ENCODE measurements around the gene THBD.

Gene THBD

GRCh38 chr20:23063581-23063980, 14.1 kb upstream of the THBD start:
- TF ChIP-seq TEAD4 (IDR thresholded peaks at IDR 0.05) (no peak), CREB1 (IDR thresholded peaks at IDR 0.05; ENCODE audit: low read depth) (no peak), FOXM1 (IDR thresholded peaks at IDR 0.05; ENCODE audit: borderline replicate concordance, low read depth) (no peak), EP300 (IDR thresholded peaks at IDR 0.05; ENCODE audit: borderline replicate concordance) (no peak), MAX (IDR thresholded peaks at IDR 0.05) (no peak), ZBTB7A (IDR thresholded peaks at IDR 0.05; ENCODE audit: low read depth) (no peak)

- TF ChIP-seq YY1 (IDR thresholded peaks at IDR 0.05; ENCODE audit: low read depth) = no peak
Measured at GRCh38 chr20:23063168-23063567, 13.7 kb upstream of the THBD start.

- no peak for TF ChIP-seq FOXM1 (IDR thresholded peaks at IDR 0.05; ENCODE audit: borderline replicate concordance, low read depth)
- TF ChIP-seq REST (IDR thresholded peaks at IDR 0.05; ENCODE audit: low read depth) = no peak
- TF ChIP-seq NFIC (IDR thresholded peaks at IDR 0.05) = no peak
- no peak for TF ChIP-seq CREB1 (IDR thresholded peaks at IDR 0.05; ENCODE audit: low read depth)
- no peak for TF ChIP-seq TAF1 (IDR thresholded peaks at IDR 0.05; ENCODE audit: low read depth)
- no peak for TF ChIP-seq EP300 (IDR thresholded peaks at IDR 0.05; ENCODE audit: borderline replicate concordance)
Measured at GRCh38 chr20:23062632-23063031, 13.2 kb upstream of the THBD start.

- TF ChIP-seq TEAD4 (IDR thresholded peaks at IDR 0.05) (no peak), REST (IDR thresholded peaks at IDR 0.05; ENCODE audit: low read depth) (no peak), NFIC (IDR thresholded peaks at IDR 0.05) (no peak)
Measured at GRCh38 chr20:23061734-23062561, 12.5 kb upstream of the THBD start.

- TF ChIP-seq FOXM1 (IDR thresholded peaks at IDR 0.05; ENCODE audit: borderline replicate concordance, low read depth) = no peak
- TF ChIP-seq NFIC (IDR thresholded peaks at IDR 0.05) = no peak
- no peak for TF ChIP-seq EGR1 (IDR thresholded peaks at IDR 0.05)
- no peak for TF ChIP-seq RAD21 (IDR thresholded peaks at IDR 0.05; ENCODE audit: low read depth)
- TF ChIP-seq YY1 (IDR thresholded peaks at IDR 0.05; ENCODE audit: low read depth) = no peak
- TF ChIP-seq TEAD4 (IDR thresholded peaks at IDR 0.05) = no peak
- TF ChIP-seq MAX (IDR thresholded peaks at IDR 0.05) = no peak
- TF ChIP-seq ZBTB7A (IDR thresholded peaks at IDR 0.05; ENCODE audit: low read depth) = no peak
- TF ChIP-seq CREB1 (IDR thresholded peaks at IDR 0.05; ENCODE audit: low read depth) = no peak
- no peak for TF ChIP-seq CEBPB (IDR thresholded peaks at IDR 0.05)
- TF ChIP-seq TAF1 (IDR thresholded peaks at IDR 0.05; ENCODE audit: low read depth) = no peak
- TF ChIP-seq EP300 (IDR thresholded peaks at IDR 0.05; ENCODE audit: borderline replicate concordance) = no peak
- no peak for TF ChIP-seq REST (IDR thresholded peaks at IDR 0.05; ENCODE audit: low read depth)
- TF ChIP-seq TCF12 (IDR thresholded peaks at IDR 0.05; ENCODE audit: low read depth) = no peak
- no peak for TF ChIP-seq USF1 (IDR thresholded peaks at IDR 0.05)
Measured at GRCh38 chr20:23061262-23061661, 11.8 kb upstream of the THBD start.

Measured in Ishikawa (cell line).